Measurements from ENCODE around the gene DOCK11. TPM values are rescaled to one million over a fixed set of nuclear protein-coding genes. Genes with fewer than 3 reads are reported as not detected.
A peak's percentile ranks its signal among the peaks of the same experiment; 100 is the strongest.
"Not testable (repeated sequence)": the region's sequence is repeated elsewhere in the genome, so short reads cannot be mapped to it uniquely, and the experiment has no call there.

Gene DOCK11
- total RNA-seq = 0.42 and 0.51 TPM in 2 replicates

DNA sequence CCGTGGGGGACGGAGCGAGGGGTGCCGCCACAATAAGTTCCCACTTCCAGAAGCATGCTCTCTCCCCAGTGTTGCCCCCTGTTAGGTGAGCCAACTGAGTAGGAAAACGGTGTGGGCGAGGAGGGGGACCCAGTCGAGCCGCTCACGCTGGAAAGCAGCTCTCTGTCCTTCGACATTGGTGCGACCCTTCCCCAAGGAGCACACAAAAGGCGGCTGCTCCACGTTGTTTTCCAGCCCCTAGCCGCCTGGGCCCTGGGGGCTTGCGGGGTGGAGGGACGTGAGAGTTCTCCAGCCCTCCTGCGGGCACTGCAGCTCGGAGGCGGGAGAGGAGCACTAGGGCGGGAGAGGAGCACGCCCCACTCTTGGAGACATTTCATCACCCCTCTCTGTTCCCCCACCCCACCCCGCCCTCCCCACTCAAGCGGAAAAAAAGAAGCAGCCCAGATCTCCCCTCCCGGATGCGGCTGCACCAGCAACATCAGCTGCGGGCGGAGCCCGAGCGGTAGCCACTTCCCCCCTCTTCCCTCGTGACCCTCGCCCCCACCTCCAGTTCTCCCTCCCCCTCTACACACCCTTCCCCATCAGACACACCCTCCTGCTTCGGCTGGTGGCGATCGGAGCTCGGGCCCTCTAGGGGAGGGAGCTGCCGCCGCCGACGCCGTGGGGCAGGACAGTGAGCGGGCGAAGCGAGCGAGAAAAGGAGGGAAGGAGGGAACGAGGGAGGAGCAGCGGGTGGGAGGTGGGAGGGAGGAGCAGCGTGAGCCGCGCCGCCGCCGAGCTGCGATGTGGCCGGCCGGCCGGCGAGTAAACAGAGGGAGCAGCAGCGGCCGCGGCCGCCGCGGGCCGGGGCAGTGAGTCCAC, at the start of gene DOCK11:
TSS of gene DOCK11 (plus strand) at position 755 of the 861 bp plus-strand sequence. CDS start 157 bp downstream, outside the sequence.
- peak; percentile 18 for DNase-seq

DNA sequence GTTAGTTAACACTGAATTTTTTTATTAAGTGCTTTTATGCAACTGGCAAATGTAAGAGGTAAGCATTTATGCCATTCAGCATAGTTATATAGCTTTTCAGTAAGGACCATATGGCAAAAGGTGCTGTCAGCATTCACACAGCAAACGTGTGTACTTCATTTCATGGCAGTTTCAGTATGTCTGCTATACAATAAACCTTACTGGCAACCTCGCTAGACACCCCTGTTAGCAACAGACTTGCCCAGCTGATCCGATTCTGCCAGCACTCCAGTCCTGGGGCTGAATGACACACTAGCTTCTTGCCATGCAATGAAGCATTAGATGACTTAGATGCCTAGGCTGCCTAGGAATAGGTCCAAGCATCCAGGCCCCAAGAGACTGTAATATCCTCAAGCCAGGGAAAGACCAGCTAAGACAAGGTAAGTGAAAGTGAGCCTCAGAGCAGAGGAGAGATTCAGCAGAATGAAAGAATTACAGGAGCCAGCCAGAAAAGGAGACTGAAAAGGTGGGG, 47.3 kb upstream of the DOCK11 start:
- no peak for DNase-seq

GRCh38 chrX:118455013-118455412, 40.6 kb upstream of the DOCK11 start:
- peak; percentile 1 for DNase-seq

DNA sequence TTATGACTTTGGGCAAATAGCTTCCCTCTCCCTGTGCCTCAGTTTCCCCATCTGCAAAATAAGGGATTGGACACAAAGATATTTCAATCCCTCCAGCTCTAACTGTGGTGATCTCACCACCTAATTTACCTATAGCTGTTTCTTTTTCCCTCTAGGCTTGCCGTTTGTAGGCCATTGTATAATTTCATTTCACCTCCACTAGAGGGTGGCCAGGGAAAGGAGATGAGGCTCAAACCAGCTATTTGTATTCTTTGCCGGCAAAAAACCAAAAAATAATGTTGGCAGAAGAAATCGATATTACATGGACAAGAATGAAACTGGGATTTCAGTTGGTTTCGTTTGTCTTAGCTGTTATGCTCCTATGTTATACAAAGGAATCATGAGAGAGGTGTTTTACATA, 36.1 kb upstream of the DOCK11 start:
- peak; percentile 36 for DNase-seq

DNA sequence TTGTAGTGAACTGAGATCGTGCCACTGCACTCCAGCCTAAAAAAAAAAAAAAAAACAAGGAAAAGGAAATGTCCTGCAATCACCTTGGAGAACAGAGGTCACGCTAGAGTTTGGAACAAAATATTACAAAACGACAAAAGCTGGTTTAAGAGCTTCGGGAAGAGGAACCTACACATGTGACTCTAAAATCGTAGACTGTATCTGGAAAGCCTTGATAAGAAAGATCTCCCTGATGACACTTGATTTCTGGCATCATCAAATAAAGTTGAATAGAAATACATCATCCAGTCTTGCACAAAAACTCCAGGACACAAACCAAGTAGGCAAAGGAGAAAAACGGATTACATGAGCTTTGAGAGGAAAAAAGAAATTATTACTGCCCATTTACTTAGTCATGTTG, 31.1 kb upstream of the DOCK11 start:
- DNase-seq = no peak

DNA sequence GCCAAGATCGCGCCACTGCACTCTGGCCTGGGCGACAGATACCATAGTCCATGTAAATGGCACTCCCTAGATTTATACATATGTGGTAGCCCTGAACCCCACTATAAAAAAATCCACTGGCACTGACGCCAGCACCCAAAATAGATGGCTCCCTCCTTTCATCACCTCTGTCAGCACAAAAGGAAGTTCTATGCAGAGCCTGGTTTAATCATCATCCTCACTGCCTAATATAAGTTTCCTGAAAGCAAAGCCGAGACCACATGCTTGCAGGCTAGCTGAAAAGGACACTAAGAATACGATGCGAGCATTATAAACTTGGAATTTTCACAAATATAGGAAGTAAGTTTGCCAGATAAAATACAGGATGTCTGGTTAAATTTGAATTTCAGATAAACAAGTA, 27.5 kb upstream of the DOCK11 start:
- no peak for DNase-seq

GRCh38 chrX:118470721-118471347, 24.8 kb upstream of the DOCK11 start:
- not testable (repeated sequence) for DNase-seq

DNA sequence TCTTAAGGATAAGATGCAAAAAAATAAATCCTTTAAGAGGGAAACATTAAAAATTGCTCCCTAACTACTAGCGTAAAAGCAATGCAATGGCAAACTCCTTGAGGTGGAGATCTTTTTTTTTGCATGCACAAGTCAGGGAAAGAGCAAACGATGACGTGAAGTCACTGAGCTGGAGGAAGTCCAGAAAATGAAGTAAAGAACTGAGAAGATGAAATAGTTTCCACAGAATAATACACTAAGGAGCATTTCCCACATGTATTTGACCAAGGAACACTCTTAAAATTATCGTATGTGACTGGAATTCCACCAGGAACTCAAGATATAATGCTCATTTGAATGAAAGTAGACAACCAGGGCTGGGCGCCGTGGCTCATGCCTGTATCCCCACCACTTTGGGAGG, 21.0 kb upstream of the DOCK11 start:
- DNase-seq = no peak

DNA sequence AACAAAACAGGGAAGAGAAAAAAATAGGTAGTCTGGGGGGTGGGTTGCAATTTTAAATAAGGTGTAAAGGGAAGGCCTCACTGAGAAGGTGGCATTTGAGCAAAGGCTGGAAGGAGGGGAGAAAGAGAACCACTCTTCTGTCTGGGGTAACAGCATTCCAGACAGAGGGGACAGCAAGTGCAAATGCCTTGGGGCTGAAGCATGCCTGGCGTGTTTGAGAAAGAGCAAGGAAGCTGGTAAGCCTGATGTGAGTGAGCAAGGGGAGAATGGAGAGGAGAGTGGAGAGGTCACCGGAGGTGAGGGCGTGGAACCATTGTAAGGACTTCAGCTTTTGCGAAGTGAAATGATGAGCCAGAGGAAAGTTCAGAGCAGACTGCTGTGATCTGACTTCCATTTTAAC, 19.7 kb upstream of the DOCK11 start:
- DNase-seq = no peak

GRCh38 chrX:118480172-118480571, 15.4 kb upstream of the DOCK11 start:
- no peak for DNase-seq

- DNase-seq = not testable (repeated sequence)
These were observed 13.2 kb upstream of the DOCK11 start for GRCh38 chrX:118482384-118482783.

DNA sequence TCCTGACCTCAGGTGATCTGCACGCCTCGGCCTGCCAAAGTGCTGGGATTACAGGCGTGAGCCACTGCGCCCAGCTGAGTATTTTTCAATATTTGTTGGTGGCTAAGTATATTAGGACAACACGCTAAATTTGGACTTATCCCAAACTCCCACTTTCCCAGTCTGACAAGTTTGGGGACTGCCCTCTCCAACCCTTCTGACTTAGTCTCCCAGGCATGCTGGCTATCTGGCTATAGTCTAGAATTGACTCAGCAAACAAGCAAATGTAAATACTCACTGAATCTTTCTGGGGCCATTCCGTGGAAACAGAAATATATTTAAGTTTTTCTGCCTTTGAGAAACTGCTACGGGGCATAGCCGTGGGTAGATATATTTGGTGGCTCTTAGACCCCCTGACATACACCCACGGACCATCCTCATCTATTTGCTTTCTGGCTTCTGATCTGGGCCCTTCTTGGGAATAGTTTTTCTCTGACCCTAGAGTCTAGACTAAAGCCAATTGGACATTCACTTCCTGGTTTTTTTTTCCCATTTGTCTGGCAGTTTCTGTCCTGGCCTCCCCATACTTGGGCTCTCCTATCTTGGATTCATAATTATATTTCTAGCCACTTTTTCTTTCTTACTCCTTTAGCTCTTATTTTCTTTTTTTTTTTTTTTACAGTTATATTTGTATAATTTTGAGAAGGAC, 11.3 kb upstream of the DOCK11 start:
- no peak for DNase-seq

- DNase-seq = not testable (repeated sequence)
These were observed 8.9 kb upstream of the DOCK11 start for GRCh38 chrX:118486693-118487092.

- DNase-seq = no peak
These were observed 2.6 kb upstream of the DOCK11 start for GRCh38 chrX:118493016-118493415.

- no peak for DNase-seq
These were observed 1.8 kb upstream of the DOCK11 start for GRCh38 chrX:118493653-118494297.

GRCh38 chrX:118495958-118496762, 545 bp downstream of the DOCK11 start:
- no peak for DNase-seq

- DNase-seq = no peak
These were observed 1.1 kb downstream of the DOCK11 start for GRCh38 chrX:118496763-118497079.

DNA sequence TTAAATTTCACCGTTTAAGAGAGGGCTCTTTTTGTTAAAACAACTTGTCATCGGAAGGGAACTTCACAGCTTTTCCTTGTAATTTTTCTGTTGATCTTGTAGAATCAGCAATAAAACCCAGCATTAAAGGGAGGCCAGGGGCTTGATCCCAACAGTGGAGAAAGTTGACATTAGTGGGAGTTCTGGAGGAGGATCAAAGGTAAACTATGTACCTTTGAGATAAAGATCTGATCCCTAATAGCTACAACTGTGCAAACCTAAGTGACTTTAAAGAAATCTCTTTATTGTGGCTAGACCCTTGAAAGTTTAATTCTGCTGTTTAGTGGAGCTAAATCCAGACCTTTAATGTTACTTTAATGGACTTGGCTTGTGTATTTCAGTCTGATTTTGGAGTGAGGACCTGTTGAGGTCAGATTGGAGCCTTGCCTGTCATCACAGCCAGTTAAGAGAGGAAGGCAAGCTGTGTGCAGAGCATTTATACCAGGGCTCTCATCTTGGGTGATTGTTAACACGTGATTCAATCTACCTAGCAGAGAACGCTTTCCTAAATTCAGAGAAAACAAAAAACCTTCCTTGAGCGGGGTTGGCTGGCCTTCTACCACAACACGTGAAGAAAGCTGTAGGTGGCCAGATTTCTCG, 1.7 kb downstream of the DOCK11 start:
- no peak for DNase-seq

DNA sequence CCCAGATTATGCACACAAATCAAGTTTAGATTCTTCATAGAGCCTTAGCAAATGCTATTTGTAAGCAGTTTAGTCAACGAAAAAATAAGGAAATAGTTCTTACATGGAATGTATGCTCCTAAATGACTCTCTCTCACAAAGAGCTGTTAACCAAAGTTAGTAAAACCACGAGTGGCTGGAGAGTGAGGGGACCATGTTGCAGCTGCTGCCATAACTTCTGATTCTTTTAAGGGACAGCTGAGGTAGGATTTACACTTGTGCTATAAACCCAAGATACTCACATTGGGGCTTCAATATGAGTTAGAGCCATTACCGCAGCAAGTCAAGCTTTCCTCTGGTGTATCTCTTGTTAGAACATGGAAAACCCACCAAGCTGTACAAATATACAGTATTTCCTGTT, 2.7 kb downstream of the DOCK11 start:
- no peak for DNase-seq

- DNase-seq = no peak
These were observed 3.1 kb downstream of the DOCK11 start for GRCh38 chrX:118498755-118499154.

GRCh38 chrX:118499295-118499694, 3.7 kb downstream of the DOCK11 start:
- DNase-seq = no peak

Data from dermis blood vessel endothelial cell (primary cell).